Glomerular visceral epithelial cell (primary cell): ENCODE results near the gene SEMA4D.
"Not testable (repeated sequence)": the region's sequence is repeated elsewhere in the genome, so short reads cannot be mapped to it uniquely, and the experiment has no call there.

Source experiments
- DNase-seq: peaks from one replicate; pipeline ENCODE4 v3.0.0-alpha.2; 2016; ENCODE audit errors: extremely low spot score

SEMA4D gene

DNA sequence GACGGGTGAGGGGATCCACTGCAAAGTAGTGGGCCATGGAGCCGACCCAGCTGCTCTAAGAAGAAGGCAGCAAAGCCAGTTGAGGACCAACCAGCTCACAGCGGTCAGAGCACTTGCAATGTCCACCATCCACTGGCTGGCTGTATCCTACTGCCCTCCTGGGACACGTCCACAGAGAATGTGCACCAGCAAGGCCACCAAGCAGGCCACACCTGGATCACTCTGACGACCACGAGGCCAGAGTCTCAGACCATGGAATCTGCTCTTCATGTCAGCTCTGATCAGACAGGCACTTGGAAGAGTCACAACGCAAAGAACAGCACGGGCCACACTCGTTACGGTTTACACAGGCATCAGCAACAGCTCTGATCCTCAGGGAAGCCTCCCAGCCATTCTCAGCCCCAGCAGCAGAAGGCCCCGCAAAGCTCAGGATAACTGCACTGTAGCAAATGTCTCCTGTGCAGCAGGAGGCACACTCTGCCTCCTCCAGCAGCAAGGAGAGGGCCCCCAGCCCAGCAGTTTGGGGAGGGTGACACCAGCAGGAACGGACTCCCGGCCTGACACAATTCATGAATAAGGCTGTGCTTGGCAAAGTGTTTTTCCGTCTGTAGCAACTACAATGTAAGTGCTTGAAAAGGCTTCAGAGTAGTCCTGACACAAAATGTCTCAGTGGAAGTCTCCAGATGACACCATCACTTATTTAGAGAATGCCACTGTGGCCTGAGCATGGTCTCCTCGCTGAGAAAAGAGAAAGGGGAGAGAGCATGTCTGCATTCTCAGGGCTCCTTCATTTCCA, 15.7 kb downstream of the SEMA4D start:
- no peak for DNase-seq

- no peak for DNase-seq
Observed at GRCh38 chr9:89481538-89481915, 16.4 kb downstream of the SEMA4D start.

GRCh38 chr9:89480825-89481537, 16.9 kb downstream of the SEMA4D start:
- no peak for DNase-seq

DNA sequence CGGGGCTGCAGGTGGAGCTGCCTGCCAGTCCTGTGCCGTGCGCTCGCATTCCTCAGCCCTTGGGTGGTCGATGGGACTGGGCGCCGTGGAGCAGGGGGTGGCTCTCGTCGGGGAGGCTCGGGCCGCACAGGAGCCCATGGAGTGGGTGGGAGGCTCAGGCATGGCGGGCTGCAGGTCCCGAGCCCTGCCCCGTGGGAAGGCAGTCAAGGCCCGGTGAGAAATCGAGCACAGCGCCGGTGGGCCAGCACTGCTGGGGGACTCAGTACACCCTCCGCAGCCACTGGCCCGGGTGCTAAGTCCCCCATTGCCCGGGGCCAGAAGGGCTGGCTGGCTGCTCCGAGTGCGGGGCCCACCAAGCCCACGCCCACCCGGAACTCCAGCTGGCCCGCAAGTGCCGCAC, 17.5 kb downstream of the SEMA4D start:
- not testable (repeated sequence) for DNase-seq

GRCh38 chr9:89479669-89480011, 18.3 kb downstream of the SEMA4D start:
- DNase-seq: not testable (repeated sequence)

GRCh38 chr9:89478821-89479668, 18.9 kb downstream of the SEMA4D start:
- DNase-seq: no peak

- DNase-seq: peak; percentile 72
Observed at GRCh38 chr9:89477811-89478630, 19.9 kb downstream of the SEMA4D start.

DNA sequence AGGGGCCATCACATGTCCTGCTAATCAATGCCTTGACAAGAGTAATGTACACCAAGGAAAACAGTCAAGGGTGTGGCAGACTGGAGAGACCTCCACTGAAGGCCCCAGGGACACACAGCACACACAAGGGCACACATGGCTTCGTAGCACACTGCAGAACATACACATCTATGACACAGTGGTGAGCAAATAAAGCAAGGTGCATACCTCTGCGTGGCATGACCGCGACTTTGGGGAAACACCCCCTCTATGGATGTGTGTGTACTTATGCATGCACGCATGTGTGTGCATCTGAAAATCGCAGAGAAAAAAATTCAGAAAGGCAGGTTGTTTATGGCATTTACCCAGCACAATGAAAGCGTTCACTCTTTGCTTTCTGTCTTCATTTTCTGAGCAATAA, 20.5 kb downstream of the SEMA4D start:
- DNase-seq: no peak

DNA sequence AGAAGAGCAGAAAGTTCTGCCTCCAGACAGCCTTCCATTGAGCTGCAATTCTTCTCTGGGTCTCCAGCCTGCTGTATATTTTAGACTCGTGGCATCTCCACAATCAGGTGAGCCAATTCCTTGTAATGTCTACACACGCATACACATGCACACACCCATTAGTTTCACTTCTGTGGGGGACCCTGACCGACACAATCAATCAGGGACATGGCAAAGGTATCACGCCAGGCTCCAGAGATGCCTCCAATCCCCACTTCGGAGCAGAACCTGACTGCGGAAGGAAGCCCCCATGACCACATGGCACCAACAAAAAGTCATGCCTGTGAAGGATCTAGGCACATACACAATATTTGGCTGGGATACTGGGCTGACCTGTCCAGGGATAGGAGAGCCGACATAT, 21.4 kb downstream of the SEMA4D start:
- DNase-seq: no peak

DNA sequence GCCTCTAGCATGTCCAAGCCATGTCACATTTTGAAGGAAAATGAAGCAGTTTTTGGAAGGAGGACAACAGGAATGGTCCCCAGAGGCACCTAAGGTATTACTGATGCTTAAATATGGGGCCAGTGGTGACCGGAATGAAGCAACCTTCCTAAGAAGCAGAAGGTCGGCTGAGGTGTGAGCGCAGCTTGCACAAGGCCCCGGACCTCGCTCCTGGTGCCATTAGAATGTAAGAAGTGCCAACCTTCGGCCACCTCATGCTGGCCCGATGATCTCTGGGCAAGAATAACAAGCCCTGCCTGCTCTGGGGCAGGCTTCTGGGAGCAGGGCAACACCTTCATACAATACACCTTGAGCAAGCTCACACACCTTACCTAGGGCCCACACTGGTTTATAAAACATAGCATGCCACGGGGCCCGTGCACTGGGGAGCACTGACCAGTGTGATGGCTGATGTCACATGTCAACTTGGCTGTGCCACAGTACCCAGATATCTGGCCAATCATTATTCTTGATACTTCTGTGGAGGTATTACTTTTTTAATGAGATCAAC, 21.9 kb downstream of the SEMA4D start:
- DNase-seq: no peak

DNA sequence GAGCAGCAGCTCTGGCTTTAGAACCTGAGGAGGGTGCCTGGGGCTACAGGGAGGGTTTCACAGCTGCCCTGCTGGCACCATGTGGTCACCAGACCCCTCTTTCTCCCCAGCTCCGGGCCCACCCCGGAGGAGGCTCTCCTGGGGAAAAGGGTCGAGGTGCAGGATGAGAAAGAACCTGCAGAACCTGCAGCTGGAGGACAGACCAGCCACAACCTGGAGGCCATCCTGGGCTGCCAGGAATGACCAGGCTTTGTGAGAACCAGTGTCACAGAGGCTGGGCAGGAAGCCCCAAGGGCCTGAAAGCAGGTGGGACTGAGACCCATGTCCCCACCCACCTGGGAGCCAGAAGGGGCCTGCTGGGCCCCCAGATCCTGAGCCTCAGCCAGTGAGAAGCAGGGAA, 23.0 kb downstream of the SEMA4D start:
- no peak for DNase-seq

DNA sequence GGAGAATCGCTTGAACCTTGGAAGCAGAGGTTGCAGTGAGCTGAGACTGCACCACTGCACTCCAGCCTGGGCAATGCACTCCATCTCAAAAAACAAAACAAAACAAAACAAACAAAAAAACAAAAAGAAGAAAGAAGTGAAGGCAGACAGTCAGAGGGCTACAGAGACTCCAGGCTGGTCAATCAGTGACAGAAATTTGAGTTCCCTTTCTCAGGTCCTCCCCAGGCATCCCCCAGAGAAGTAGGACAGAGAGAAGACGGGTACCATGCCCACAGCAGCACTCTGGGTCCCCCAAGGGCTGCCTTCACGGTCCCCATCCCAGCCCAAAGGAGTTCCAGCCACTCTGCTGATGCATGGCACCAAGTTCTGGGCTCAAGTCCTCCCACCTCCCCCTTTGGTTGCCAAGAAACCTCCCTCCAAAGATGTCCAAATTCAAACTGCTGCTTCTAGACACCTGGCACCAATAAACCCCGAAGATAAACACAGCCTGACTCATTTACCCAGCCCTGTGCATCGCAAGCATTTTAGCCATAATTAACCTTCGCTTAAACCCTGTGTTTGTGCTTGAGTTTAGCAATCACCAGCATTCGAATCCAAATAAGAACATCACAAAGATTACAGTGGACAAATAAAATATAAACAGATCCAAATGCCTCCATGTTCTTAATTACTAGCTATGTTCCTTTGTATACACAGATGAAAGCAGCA, 24.0 kb downstream of the SEMA4D start:
- DNase-seq: no peak

GRCh38 chr9:89471796-89472320, 26.1 kb downstream of the SEMA4D start:
- DNase-seq: not testable (repeated sequence)

- DNase-seq: no peak
Observed at GRCh38 chr9:89471390-89471789, 26.5 kb downstream of the SEMA4D start.

- DNase-seq: no peak
Observed at GRCh38 chr9:89470224-89470839, 27.6 kb downstream of the SEMA4D start.

GRCh38 chr9:89469003-89469402, 28.9 kb downstream of the SEMA4D start:
- no peak for DNase-seq

DNA sequence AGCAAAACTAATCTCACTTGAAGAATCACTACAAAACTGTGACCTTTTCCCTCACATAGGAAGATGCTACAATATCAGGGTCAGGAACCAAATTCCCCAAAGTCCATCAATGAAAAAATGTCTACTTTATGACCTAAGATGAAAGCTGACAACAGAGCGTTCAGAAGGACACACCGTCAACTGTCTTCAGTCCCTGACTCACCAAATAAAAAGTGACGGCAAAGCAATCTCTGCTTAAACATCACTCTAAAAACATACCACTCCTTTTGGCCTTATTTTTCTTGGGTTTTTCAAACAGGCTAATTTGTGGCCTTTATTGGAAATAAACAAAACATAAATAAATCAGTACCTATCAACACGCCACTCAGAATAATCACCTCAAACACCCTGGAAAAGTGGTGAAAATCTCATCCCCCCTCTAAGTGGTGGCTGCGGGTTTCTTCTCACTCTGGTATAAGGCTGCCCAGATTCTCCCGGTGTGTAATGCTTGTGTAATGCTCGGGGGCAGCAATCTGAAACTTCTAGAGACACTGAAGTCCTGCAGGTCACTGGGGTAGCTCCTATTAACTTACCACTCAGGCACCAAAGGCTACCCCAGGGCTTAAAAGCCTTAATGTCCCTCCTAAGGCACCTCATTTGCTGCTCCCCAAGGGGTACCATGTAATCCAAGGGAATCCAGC, 29.5 kb downstream of the SEMA4D start:
- no peak for DNase-seq

- DNase-seq: no peak
Observed at GRCh38 chr9:89467278-89467625, 30.7 kb downstream of the SEMA4D start.

- DNase-seq: peak; percentile 73
Observed at GRCh38 chr9:89466451-89467277, 31.2 kb downstream of the SEMA4D start.
